HAP-1 (cell line): Measurements from ENCODE around the gene LYRM1.
"Not testable (repeated sequence)": the region's sequence is repeated elsewhere in the genome, so short reads cannot be mapped to it uniquely, and the experiment has no call there.

Experiments
- DNase-seq, 2 experiments: peaks; one replicate each; pipeline ENCODE4 v3.0.0-alpha.2; 2016 to 2020; ENCODE audit warnings: low spot score in 2 of 2
- H3K27me3 ChIP-seq: fragments of 250-450 bp; sonication (Bioruptor Pico); 2 replicates; pipeline ENCODE4 v1.5.1; 2020; ENCODE audit warnings: low read depth, mild to moderate bottlenecking, moderate library complexity
- H3K36me3 ChIP-seq: fragments of 250-450 bp; sonication (Bioruptor Pico); replicated peaks from 2 replicates; pipeline ENCODE4 v1.5.1; 2020; ENCODE audit warnings: mild to moderate bottlenecking
- H3K4me1 ChIP-seq: fragments of 250-450 bp; sonication (Bioruptor Pico); 2 replicates; pipeline ENCODE4 v1.5.1; 2020; ENCODE audit warnings: mild to moderate bottlenecking
- H3K4me3 ChIP-seq: fragments of 250-450 bp; sonication (Bioruptor Pico); 2 replicates; pipeline ENCODE4 v1.5.1; 2020; ENCODE audit warnings: mild to moderate bottlenecking, moderate library complexity
- H3K9me3 ChIP-seq: fragments of 250-450 bp; sonication (Bioruptor Pico); 2 replicates; pipeline ENCODE4 v1.5.1; 2020; ENCODE audit warnings: mild to moderate bottlenecking, moderate library complexity
- in situ Hi-C: fragments of 300-500 bp; cut with MboI; formaldehyde crosslinking; loops from 3 replicates; pipeline ENCODE4 v1.14.3; 2020; ENCODE audit warnings: low sequenced_read_pairs, inconsistent platforms, mixed read lengths

LYRM1 gene

DNA sequence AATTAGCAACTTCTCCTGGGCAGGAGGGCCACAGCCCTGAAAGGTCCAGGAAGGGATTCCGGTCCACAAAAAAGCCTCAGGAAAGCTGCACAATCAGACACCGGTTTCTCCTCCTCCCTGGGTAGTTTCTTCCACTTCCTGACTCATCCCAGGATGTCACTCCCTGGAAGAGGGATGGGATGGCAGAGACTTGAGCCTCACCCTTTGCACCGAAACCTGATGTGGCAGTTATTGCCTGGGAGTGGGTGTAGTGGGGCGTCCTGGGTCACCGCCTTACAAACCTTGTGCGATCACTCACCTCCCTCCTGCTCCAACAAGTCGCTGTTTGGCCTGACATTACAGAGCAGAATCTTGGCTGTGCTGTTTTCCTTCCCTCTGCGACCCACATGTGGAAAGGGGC lies 70.8 kb downstream of the LYRM1 start:
- Histone ChIP-seq H3K4me3 (no peak overlapping the region), H3K9me3 (no peaks in the 10 kb centered on the region), H3K4me1 (no peaks in the 10 kb centered on the region), H3K27me3 (no peaks in the 10 kb centered on the region), H3K36me3 (no peaks in the 10 kb centered on the region)
- in situ Hi-C loops = no loop called here
- no peak for DNase-seq

- H3K4me1 ChIP-seq, H3K36me3 ChIP-seq, in situ Hi-C loops, H3K9me3 ChIP-seq, H3K27me3 ChIP-seq, H3K4me3 ChIP-seq, DNase-seq: not testable (repeated sequence)
Observed at GRCh38 chr16:20973201-20973600, 72.6 kb downstream of the LYRM1 start.
